Uterus (tissue), 4 donors: ENCODE measurements around the gene PRPF18. TPM values are rescaled to one million over a fixed set of nuclear protein-coding genes. Genes with fewer than 3 reads are reported as not detected.

Experiments
- DNase-seq, 2 donors: peaks; one replicate each; pipeline ENCODE4 v3.0.0-alpha.2; 2019 to 2020
- H3K27ac ChIP-seq, 2 donors: fragments of 200-600 bp; sonication (generic); 1 replicate in 1 of 2; 2 replicates in 1 of 2; pipeline ENCODE4 v1.5.1; 2016 to 2018
- H3K27me3 ChIP-seq, 2 donors: fragments of 200-600 bp; sonication (generic); one replicate each; pipeline ENCODE4 v1.5.1; 2018 to 2019; ENCODE audit warnings: control low read depth in 1 of 2
- H3K36me3 ChIP-seq, 2 donors: fragments of 200-600 bp; sonication (generic); one replicate each; pipeline ENCODE4 v1.5.1; 2019; ENCODE audit warnings: control low read depth in 1 of 2
- H3K4me1 ChIP-seq, 2 donors: fragments of 200-600 bp; sonication (generic); one replicate each; pipeline ENCODE4 v1.5.1; 2018 to 2019; ENCODE audit warnings: control low read depth in 1 of 2
- H3K4me3 ChIP-seq, 2 donors: fragments of 200-600 bp; sonication (generic); 1 replicate in 1 of 2; 2 replicates in 1 of 2; pipeline ENCODE4 v1.5.1; 2018 to 2019; ENCODE audit warnings: mild to moderate bottlenecking in 1 of 2
- H3K9me3 ChIP-seq, 2 donors: fragments of 200-600 bp; sonication (generic); one replicate each; pipeline ENCODE4 v1.5.1; 2019; ENCODE audit warnings: control low read depth in 1 of 2
- POLR2A ChIP-seq, 2 donors: fragments of 450-650 bp; IDR thresholded peaks; one replicate each; pipeline ENCODE4 v1.6.1; 2016; ENCODE audit warnings: antibody characterized with exemption in 2 of 2, mild to moderate bottlenecking in 1 of 2, moderate library complexity in 1 of 2
- intact Hi-C: fragments of 100-400 bp; cut with DNase I; formaldehyde crosslinking; loops from one replicate; pipeline ENCODE4 v1.15.1; 2023; ENCODE audit warnings: low total_unique reads
- total RNA-seq, 4 donors: library from RNA; depleted of rRNA in 3 of 4; stranded (reverse); fragments of >200 nt in 3 of 4; gene quantifications; one replicate each; pipeline versions ENCODE4 v1.1.0 to v1.2.4, GENCODE V29; 2014 to 2023
- TF ChIP-seq, protein P1 (sequence below), 4 experiments: fragments of 200-600 bp in 2 of 4; fragments of 450-650 bp in 2 of 4; sonication (generic) in 2 of 4; IDR thresholded peaks; one replicate each; pipeline ENCODE4 v1.5.1; 2016 to 2019; ENCODE audit warnings: antibody characterized with exemption in 4 of 4, mild to moderate bottlenecking in 2 of 4, moderate library complexity in 1 of 4
- donor health status: DM: yes; HTN: yes; CAD: no.

Gene PRPF18
- total RNA-seq, 4 donors from 2014 or later, result 5.6 to 61.4 (median 22.5) TPM

DNA sequence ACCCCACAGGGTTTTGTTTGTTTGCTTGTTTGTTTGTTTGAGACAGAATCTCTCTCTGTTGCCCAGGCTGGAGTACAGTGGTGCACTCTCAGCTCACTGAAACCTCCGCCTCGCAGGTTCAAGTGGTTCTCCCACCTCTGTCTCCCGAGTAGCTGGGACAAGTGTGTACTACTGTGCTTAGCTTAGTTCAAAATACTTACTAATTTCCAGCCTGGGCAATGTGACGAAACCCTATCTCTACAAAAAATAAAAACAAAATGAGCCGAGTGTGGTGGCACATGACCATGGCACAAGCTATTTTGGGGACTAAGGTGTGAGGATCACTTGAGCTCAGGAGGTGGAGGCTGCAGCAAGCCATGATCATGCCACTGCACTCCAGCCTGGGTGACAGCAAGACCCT is 15.2 kb upstream of the PRPF18 start:
- Histone ChIP-seq H3K9me3 (no peaks in the 10 kb centered on the region), H3K27ac (no peak overlapping the region), H3K4me3 (no peak overlapping the region), H3K36me3 (no peaks in the 10 kb centered on the region), H3K27me3 (no peaks in the 10 kb centered on the region), H3K4me1 (no peaks in the 10 kb centered on the region)
- TF ChIP-seq, protein P1, sequence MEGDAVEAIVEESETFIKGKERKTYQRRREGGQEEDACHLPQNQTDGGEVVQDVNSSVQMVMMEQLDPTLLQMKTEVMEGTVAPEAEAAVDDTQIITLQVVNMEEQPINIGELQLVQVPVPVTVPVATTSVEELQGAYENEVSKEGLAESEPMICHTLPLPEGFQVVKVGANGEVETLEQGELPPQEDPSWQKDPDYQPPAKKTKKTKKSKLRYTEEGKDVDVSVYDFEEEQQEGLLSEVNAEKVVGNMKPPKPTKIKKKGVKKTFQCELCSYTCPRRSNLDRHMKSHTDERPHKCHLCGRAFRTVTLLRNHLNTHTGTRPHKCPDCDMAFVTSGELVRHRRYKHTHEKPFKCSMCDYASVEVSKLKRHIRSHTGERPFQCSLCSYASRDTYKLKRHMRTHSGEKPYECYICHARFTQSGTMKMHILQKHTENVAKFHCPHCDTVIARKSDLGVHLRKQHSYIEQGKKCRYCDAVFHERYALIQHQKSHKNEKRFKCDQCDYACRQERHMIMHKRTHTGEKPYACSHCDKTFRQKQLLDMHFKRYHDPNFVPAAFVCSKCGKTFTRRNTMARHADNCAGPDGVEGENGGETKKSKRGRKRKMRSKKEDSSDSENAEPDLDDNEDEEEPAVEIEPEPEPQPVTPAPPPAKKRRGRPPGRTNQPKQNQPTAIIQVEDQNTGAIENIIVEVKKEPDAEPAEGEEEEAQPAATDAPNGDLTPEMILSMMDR (IDR thresholded peaks at IDR 0.05), result no peak
- TF ChIP-seq POLR2A (IDR thresholded peaks at IDR 0.05), result no peak
- DNase-seq, result no peak
- intact Hi-C loops, result no loop called here

DNA sequence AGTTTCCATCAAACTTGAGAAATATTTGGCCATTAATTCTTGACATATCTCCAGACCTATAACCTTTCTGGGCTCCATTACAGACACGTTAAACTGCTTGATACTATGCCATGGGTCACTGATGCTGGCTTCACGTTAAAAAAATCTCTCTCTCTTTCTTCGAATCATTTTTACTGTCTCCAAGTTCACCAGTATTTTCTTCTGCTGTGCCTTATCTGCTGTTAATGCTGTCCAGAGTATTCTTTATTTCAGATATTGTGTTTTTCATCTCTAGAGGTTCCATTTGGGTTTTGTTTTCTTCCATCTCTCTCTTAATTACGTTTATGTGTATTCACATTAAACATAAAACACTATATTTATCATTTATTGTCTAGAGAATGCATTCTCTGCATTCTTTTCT is 12.8 kb upstream of the PRPF18 start:
- intact Hi-C loops, result no loop called here
- DNase-seq, result no peak
- no peak overlapping the region for H3K4me3 ChIP-seq
- H3K36me3 ChIP-seq, result no peaks in the 10 kb centered on the region
- H3K27ac ChIP-seq, result no peak overlapping the region
- TF ChIP-seq, protein P1 (IDR thresholded peaks at IDR 0.05), result no peak
- no peak for TF ChIP-seq POLR2A (IDR thresholded peaks at IDR 0.05)
- no peaks in the 10 kb centered on the region for H3K27me3 ChIP-seq
- H3K4me1 ChIP-seq, result no peaks in the 10 kb centered on the region
- H3K9me3 ChIP-seq, result no peaks in the 10 kb centered on the region

DNA sequence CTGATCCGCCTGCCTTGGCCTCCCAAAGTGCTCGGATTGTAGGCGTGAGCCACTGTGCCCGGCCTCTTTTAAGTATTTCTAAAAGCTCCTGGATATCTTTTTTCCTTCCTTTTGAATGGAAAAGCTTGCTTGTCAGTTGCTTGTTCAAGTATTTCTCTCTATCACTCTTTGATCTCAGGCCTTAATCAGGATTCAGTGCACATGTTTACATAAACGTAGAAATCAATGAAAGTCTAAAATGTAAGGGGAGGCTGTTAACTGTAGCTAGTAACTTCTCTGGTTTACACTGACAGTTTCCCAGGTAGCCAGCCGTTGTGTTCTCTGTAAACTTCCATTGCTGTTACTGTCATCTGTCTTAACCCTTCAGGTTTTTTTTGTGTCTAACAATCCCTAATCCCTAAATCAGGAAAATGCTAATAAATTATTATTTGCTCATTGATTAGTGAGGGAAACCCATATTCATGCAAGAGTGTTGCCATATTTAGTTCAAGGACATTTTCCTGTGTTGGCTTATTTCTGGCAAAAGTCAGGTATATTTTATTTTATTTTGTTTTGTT is 1.5 kb upstream of the PRPF18 start:
- TF ChIP-seq, protein P1 (IDR thresholded peaks at IDR 0.05), result no peak
- TF ChIP-seq POLR2A (IDR thresholded peaks at IDR 0.05), result no peak
- Histone ChIP-seq H3K4me3 (no peak overlapping the region), H3K27me3 (no peaks in the 10 kb centered on the region), H3K36me3 (no peaks in the 10 kb centered on the region), H3K4me1 (peaks cover 0 to 8% of the 10 kb centered on the region in 2 donors), H3K27ac (no peak overlapping the region), H3K9me3 (no peaks in the 10 kb centered on the region)
- no peak for DNase-seq
- intact Hi-C loops, result no loop called here

DNA sequence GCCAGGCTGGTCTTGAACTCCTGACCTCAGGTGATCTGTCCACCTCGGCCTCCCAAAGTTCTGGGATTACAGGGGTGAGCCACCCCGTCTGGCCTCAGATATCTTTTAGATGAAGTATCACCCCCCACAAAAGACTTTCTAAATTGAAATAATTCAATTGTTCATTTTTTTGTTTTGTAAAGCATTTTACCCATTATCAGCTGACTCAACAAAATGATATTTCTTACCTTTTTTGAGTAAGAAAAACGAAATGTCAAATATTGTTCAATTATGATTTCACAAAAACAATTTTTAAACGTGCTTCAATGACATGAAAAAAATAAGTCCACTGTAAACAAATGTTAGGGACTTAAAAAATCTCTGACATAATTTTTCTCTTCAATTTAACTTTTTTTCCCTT is 822 bp upstream of the PRPF18 start:
- Histone ChIP-seq H3K27me3 (no peaks in the 10 kb centered on the region), H3K36me3 (no peaks in the 10 kb centered on the region), H3K27ac (no peak overlapping the region), H3K9me3 (no peaks in the 10 kb centered on the region), H3K4me3 (no peak overlapping the region), H3K4me1 (peaks cover 0 to 8% of the 10 kb centered on the region in 2 donors)
- intact Hi-C loops, result no loop called here
- no peak for TF ChIP-seq POLR2A (IDR thresholded peaks at IDR 0.05)
- DNase-seq, result no peak

DNA sequence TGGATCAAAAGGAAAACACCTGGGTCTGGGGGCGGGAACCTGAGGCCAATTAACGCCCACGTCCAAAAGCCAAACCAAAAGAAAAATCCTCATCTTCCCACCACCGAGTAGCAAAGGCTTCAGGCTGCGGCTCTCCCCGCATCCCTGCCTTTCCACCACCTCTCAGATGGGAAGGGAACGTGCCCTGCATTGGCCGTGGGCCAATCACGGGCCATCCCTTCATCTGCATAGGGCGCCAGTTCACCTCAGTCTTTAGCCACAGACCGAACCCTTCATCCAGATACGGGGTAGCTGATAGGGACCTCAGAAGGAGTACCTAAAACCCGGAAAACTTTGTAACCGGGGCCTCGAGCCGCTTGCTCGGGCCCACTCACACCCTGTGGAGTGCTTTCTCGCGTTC is 626 bp downstream of the PRPF18 start:
- H3K27me3 ChIP-seq, result no peaks in the 10 kb centered on the region
- H3K27ac ChIP-seq, result peak overlapping the region in 1 of 2 donors; percentile 40
- no peaks in the 10 kb centered on the region for H3K9me3 ChIP-seq
- intact Hi-C loops, result no loop called here
- DNase-seq, result no peak
- TF ChIP-seq, protein P1 (IDR thresholded peaks at IDR 0.05), result no peak
- no peak for TF ChIP-seq POLR2A (IDR thresholded peaks at IDR 0.05)
- no peaks in the 10 kb centered on the region for H3K36me3 ChIP-seq
- H3K4me1 ChIP-seq, result peaks cover 0 to 8% of the 10 kb centered on the region in 2 donors
- peak overlapping the region; percentile 71 to 90 for H3K4me3 ChIP-seq

DNA sequence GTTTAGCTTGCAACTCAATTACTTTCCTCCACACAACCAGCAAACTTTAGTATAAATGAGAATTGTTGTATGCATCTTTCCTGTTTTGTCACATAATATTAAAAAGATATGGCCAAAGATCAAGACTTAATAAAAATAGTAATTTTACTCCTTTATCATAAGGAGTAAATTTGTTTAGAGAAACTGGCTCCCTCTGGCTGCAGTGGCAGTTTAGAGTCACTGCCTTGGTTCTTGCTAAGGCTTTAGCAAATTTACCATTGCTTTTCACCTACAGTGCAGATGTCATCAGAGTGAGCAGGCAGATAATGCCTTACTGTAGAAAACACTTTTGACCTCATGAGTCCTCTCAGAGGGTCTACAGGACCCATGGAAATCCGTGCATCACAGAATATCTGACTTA is 2.6 kb downstream of the PRPF18 start:
- Histone ChIP-seq H3K9me3 (no peaks in the 10 kb centered on the region), H3K27ac (no peak overlapping the region), H3K36me3 (no peaks in the 10 kb centered on the region), H3K4me1 (peaks cover 0 to 8% of the 10 kb centered on the region in 2 donors), H3K27me3 (no peaks in the 10 kb centered on the region), H3K4me3 (no peak overlapping the region)
- no peak for DNase-seq
- intact Hi-C loops, result no loop called here
- no peak for TF ChIP-seq POLR2A (IDR thresholded peaks at IDR 0.05)
- TF ChIP-seq, protein P1 (IDR thresholded peaks at IDR 0.05), result no peak
